Skeletal muscle cell (primary cell): Measurements from ENCODE around the gene COBL.

ENCODE experiments used
- DNase-seq: peaks from one replicate; pipeline ENCODE4 v3.0.0-alpha.2; 2010; ENCODE audit warnings: low read depth
- H3K4me3 ChIP-seq: 2 replicates; pipeline ENCODE4 v1.5.1; 2011; ENCODE audit warnings: low read depth, mild to moderate bottlenecking, control low read depth, low read length, moderate library complexity

Gene COBL

DNA sequence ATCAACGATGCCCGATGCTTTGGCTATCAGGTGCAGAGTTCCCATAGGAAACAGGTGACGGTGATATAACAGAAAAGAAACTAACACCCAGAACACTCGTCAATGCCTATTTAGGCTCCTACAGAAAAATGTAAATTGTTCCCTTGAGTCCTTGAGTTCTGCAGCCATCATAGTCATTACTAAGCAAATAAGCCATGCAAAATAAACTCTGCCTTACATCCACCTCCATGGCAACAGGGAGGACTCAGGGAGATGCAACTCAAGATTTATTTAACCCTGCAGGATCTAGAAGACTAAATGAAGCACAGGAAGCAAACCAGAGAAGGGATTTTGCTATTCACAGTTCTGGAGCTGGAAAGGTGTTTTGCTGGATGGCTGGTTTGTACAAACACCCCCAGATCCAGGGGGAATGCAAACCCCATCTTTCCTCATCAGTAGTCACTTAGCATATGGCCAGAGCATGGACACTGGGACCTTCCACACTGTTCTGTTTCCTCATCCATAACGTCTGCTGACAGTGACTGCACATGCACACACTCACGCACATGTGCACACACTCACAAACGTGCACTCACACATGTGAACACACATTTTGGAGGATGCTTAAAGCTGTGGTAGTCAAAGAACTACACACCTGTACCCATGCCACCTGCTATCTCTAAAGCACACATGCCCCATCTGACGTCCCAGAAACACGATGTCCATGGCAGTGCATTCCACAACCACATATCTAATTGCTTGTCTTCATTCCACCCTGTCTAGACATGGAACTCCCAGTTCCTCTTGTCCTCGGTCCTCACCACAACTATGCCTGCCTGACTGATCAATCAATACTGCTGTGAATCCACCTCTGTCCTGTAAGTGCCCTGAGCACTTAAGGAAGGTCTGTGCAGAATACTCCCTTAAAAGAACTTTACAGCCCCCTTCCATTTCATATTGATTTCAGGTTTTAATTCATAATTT, 178.2 kb downstream of the COBL start:
- no peak for DNase-seq
- H3K4me3 ChIP-seq = no peak overlapping the region

DNA sequence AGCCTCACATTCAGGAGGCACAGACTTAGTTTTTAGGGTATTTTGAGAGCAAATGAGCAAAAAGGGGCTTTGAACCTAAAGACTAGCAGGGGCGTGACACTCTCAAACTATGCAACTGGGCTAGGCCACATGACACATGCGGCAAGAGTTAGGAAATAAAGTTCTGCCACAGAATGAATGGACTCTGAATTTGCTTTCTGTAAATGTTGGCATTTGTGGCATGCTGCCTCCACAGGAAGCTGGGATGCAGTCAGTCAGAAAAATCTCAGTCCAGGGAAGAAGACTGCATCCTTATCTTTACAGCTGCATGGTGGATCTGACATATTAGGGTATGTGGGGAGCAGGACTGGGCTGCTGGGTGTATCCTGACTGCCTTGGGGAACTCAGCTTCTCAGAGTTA, 181.0 kb downstream of the COBL start:
- H3K4me3 ChIP-seq = no peak overlapping the region
- no peak for DNase-seq

DNA sequence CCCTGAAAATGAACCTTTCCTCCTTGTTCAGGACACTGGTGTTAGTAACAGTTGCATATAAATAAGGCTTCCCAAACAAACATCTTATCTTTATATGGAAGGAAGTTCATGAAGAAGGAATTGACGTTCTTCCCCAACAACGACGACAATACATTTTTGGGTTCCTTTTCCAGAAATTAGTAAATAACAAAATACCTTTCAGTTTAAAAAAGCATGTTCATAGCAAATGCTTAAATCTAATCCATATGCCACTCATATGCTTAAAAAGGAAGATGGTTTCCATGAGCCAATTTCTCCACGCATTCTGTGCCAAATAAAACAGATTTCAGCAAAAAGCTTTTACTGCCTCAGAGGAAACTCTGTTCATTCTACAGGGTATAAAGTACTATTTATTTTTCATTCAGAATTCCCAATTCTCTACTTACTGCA, 182.6 kb downstream of the COBL start:
- no peak for DNase-seq

DNA sequence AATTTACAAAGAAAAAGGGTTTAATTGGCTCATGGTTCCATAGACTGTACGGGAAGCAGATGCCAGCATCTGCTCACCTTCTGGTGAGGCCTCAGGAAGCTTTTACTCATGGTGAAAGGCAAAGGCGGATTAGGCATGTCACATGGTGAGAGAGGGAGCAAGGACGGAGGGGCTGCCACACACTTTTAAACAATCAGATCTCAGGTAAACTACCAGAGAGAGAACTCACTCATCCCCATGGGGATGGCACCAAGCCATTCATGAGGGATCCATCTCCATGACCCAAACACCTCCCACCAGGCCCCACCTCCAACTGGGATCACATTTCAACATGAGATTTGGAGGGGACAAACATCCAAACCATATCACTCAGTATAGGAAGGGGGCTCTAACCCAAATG, 183.9 kb downstream of the COBL start:
- no peak overlapping the region for H3K4me3 ChIP-seq
- DNase-seq = no peak

More for the DNA sequence above, 182.6 kb downstream of the COBL start:
- no peak overlapping the region for H3K4me3 ChIP-seq

DNA sequence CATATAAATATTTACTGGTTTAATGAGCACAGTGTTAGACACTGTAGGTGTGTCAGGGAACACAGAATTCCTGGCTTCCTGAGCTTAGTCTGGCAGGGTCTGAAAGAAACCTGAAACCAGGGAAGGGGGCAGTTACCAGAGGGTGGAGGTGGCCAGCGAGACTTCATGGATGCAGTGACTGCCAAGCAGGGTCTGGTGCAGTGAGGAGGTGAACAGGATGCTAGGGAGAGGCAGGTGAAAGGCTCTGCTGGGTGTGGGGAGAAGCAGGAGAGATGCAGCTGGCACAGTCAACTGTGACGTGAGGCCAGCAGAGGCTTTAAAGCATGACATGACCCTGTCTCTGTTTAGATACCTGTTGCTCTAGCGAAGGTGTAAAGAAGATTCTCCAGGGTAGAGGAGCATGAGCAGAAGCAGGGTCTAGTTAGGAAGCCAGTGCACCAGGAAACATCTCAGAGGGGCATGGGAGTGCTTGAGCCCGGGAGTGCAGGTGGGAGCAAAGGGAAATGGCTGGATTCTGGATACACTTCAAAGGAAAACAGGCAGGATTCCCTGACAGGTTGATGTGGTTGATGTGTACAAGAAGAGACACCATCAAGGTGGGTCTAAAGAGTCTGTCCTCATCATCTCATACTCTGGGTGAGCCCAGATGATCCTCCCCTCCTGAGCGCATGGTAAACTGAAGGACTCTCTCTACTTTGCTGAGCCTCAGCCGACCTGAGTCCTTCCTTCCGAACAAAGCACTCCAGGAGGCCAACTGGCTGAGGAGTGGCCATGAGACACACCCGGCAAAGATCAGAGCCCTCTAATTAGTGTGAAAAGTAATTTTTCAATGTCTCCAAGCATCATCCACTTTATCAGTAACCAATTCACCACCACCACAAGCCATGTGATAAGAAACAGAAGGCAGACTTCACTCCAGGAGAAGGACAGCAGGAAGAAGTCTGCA, 186.8 kb downstream of the COBL start:
- DNase-seq = no peak
- no peak overlapping the region for H3K4me3 ChIP-seq

DNA sequence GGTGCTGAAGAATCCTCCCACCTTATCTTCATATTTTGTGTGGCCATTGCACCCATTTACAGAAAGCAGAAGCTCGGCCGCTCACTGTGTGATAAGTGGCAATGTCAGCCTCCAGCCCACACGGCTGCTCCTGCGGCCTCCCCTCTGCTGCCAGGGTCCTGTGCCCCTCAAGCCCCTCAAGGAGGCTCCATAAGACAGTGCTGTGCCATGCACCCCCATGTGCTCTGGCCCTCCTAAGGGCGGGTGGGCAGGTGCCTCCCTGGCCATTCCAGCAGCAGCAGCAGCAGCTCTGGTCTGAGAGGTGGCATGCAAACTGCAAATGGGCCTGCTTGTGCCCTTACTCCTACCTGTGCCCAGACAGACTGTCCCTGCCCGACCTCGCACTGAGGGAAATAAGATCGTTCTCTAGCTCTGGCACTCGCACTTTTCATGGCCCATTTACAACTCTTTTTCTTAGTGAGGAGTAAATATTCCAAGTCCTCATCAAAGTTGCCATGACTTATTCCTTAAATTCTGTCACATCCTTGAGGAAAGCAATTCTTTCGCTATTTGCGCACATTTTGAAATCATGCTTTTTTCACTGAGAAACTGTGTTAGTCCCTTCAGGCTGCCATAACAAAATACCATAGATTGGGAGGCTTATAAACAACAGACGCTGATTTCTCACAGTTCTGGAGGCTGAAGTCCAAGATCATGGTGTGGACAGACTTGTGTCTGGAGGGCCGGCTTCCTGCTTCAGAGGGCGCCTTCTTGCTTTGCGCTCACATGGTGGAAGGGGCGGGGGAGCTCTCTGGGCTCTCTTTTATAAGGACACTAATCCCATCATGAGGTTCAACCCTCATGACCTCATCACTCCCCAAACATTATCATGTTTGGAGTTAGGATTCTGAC, 187.8 kb downstream of the COBL start:
- H3K4me3 ChIP-seq = no peak overlapping the region
- DNase-seq = no peak

DNA sequence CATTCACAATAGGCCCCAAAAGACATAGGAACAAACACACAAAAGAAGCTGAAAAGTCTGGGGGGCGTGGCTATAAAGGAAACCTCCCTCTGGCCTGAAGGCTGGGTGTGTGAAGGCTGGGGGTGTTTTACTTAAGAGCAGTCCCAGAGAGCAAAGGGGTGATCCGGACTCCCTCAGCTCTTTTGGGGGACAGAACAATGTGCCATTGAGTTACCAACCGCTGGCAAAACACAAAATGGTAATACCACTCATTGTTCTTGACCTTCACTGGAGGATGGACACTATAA, 189.0 kb downstream of the COBL start:
- no peak for DNase-seq
- no peak overlapping the region for H3K4me3 ChIP-seq

DNA sequence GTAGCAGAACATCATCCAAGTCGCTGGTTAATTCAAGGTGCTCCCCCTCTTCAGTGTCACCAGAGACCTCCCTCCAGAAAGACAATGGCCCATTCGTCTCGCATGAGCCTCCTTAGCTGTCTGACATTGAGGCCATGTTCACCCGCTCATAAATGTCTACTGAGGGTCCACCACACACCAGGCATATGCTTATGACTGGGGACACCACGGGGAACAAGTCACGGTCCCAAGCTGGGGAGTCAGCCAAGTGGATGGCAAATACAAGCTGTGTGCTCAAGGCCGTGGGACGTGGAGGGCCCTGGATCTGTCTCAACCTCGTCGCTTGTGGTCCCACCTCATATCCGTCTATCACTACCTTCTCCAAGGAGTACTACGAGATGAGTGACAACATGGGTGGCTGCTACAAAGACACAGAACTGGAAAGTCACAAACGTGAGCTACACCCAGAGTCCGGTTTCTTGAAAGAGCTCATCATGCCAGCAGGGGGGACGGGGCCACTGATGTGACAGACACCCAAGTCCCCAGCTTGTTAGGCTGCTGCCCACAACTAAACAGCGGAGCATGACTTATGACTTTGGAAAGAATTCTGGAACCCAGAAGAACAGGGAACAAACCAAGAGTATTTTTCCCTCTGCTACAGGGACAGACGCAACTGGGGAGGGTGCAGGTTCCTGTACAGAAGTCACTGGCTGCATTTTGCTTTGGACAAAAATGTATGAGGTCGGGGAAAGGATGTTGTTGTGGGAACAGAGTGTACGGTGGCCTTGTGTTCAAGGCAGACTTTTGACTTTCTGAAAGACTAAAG, 189.6 kb downstream of the COBL start:
- H3K4me3 ChIP-seq = no peak overlapping the region
- DNase-seq = no peak

DNA sequence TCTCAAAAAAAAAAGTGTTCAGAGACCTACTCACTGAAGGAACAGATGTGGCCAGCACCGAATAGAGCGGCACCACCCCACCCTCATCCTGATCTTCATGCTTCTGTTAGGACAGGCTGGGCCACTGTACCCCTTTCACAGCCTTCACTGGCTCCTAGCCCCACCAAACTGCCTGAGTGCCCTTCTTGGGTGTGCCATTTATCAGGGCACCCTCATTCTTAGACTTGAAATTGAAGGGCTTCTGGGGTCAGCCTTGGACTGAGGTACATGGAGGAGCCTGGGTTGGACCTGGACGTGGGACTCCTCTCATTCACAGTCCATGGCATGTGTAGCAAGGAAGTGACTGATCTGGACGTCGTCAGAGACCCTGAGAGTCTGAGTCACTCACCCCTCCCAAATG, 190.3 kb downstream of the COBL start:
- no peak for DNase-seq

DNA sequence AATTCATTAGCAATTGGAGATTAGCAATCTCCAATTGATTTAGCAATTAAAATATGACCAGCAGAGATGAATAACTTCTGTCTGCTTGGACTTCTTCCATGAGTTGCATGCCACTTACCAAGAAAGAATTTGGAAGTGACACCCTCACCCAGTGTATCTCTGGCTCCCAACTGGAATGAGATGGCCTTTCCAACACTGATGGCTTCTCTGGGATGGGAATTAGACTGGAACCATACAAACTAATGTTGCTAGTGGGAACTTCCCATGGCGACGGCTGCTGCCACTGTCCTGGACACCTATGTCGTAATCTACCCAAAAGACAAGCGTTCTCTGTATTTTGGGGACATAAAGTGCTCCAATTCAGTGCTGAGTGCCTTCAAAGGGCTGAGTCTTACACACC, 192.3 kb downstream of the COBL start:
- H3K4me3 ChIP-seq = no peak overlapping the region
- no peak for DNase-seq

More for the DNA sequence above, 190.3 kb downstream of the COBL start:
- no peak overlapping the region for H3K4me3 ChIP-seq

DNA sequence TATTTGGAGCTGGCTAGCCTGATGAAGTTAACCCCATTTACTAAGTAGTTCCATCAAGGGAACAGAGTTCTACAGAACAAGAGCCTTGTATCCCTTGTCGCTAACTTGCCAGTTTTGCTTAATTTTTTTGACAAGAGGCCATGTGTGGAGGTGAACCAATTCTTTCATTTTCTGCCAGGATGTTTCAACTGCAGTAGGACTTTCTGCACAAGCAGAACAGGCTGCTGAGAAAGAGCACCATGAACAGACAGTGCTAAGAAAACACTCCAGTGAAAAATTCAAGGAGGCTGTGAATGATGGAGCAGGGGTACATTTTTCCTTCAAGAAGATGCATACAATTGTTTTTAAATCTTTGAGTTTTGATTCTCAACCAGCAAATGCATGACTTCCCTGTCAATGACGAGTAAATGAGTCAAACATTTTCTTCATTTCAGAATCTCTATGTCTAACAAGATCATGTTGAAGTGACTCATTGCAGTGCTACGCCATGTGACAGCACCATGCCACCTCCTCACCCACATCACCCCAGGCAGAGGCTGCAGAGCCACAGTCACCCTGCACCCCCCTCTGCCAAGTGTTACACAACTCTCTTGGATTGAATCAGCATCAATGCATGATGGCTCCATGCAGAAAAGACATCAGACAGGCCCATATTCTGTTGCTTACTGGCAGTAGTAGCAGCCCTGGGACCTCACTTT, 193.1 kb downstream of the COBL start:
- peak; percentile 87 for DNase-seq
- H3K4me3 ChIP-seq = no peak overlapping the region

DNA sequence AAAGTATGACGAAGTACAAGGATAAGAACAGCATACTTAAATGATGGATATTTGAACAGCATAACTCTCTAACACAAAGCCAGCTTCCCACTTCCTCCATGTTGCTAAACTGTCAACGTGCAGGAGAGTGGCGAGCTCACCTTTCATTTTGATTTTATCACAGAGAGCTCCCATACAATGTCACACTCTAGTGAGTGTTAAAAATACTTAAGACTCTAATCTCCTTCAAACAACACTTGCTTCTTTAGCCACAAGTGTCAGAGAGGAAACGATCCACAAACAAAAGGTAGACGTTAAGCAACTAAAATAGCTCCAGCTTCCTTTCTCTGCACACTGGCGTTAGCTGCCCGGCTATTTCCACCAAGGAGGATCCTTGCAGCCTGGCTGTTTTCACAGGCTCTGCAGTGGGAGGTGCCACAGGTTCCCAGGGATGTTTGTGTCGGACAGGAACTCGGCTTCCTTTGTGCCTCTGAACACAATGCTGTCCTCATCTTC, 194.6 kb downstream of the COBL start:
- no peak for DNase-seq
- H3K4me3 ChIP-seq = no peak overlapping the region

DNA sequence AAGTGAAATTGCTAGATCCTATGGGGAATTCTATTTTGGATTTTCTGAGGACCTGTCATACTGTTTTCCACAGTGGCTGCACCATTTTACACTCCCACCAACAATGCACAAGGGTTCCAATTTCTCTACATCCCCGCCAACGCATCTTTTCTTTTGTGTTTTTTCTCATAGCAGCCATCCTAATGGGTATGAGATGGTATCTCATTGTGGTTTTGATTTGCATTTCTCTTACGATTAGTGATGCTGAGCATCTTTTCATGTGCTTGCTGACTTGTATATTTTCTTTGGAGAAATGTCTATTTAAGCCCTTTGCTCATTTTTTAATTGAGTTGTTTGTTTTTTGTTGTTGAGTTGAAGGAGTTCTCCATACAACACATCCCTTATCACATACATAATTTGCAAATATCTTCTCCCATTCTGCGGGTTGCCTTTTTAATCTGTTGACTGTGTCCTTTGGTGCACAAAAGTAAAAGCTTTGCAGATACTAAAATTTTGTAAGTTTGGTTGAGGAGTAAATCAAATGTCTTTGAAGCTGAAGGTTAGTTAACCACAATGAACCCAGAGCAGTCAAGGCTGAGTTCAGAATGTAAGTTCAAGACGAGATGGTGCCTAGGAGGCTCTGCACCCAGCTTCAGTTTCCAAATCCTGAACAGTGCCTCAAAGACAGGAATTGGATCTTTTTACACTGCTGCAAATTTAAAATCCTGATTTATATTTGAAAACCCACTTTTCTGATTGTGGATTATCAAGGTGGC, 195.4 kb downstream of the COBL start:
- DNase-seq = no peak
- H3K4me3 ChIP-seq = no peak overlapping the region

DNA sequence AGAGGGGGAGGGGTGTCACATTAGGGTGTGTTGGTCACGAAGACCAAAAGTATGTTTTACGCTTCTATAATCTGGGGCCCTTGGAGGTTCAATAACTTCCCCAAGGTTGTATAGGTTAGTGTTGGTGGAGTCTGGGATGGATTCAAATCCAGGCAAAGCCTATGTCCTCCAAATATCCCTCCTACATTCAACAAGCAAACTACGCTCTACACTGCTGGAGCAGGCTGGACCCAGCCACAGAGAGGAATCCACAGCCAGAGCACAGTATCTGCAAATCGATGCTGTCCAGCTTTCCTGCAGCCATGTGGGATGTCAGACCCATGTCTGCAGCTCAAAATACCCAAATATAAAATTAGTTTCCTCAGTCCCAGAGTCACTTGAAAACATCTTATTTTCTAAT, 198.0 kb downstream of the COBL start:
- no peak for DNase-seq
- no peak overlapping the region for H3K4me3 ChIP-seq

DNA sequence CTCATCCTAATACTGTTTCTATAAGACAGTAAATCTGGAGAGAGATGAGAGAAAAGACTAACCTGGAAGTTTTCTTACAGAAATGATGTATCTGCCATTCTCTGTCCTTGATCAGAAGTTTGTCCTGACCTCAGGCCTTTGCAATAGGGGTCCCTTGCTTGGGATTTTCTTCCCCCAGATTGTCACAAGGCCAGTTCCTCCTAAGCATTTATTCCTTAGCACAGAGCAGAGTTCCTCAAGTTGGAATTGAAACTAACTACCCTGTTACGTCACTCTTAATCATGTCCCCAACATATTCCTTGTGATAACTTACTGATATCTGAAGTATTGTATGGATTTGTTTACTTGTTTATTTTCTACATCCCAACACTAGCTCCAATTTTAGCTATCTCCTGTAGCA, 202.1 kb downstream of the COBL start:
- DNase-seq = no peak
- no peak overlapping the region for H3K4me3 ChIP-seq

DNA sequence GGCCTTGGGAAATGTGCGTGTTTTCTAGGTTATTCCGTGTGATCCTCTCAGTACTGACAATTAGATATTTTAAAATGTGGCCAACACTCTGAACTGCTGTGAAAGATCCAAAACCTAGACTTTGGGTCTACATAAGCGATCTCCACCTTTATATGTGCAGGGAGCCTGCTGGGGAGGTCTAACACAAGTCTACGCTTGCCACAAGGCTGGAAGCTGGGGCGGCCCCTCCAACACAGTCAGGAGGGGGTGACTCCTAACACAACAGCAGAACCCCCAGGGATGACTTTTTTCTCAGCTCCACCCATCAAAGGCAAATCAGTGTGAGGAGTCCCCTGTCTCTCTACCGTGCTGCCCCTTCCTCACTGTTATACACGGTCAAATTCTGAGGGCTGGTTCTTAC, 202.6 kb downstream of the COBL start:
- no peak for DNase-seq
- H3K4me3 ChIP-seq = no peak overlapping the region

DNA sequence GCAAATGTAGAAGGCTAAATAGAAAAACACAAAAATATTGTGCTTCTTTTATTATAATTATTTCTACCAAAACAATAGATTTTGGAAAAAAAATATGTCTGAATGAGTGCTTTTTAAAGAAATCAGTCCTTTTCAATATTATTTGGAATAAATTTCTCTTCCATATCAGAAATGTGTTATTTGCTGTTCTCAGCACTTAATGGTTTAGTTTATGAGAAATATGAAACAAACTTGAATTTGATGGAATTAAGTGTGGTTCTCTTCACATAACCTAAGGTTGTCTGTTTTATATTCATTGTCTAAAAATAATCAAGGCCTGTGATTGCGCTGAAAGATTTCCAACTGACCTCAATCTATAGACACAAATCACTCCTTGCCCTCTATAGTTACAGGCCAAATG, 203.0 kb downstream of the COBL start:
- no peak for DNase-seq
- H3K4me3 ChIP-seq = no peak overlapping the region
